Measurements from ENCODE around the gene SLC26A3. TPM values are rescaled to one million over a fixed set of nuclear protein-coding genes. Genes with fewer than 3 reads are reported as not detected.

SLC26A3 gene
- total and polyA plus RNA-seq, 2 donors (not counting 1 experiment from before 2014, with no cell fraction given) = not detected

DNA sequence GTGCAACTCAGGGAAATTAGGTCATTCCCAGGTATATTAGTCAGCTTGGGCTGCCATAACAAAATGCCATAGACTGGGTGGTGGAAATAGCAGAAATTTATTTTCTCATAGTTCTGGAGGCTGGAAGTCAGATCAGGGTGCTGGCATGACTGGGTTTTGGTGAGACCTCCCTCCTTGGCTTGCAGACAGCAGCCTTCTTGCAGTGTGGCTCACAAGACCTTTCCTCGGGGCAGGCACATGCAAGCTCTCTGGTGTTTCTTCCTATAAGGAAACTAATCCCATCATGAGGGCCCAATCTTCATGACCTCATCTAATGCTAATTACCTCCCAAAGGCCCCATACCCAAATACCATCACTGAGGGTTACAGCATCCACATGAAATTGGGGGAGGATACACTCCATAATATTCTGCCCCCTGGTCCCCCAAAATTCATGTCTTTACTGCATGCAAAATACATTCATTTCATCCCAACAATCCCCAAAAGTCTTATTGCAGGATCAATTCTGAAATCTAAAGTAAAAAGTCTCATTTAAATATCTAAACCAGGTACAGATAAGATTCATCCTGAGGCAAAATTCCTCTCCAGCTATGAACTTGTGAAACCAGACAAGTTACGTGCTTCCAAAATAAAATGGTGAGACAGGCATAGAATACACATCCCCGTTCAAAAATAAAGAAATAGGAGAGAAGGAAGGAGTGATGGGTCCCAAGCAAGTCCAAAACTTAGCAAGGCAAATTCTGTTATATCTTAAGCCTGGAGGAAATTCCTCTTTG lies 76.5 kb downstream of the SLC26A3 start:
- no peaks in the 10 kb centered on the region for H4K20me1 ChIP-seq (ENCODE audit: control insufficient read depth, extremely low read depth, insufficient read depth, low read length)
- TF ChIP-seq EZH2 (IDR thresholded peaks at IDR 0.05; ENCODE audit: low read length, missing control alignments) = no peak
- TF ChIP-seq CTCF (conservative IDR thresholded peaks at IDR 0.05 in 1 of 2, IDR thresholded peaks at IDR 0.05 in 1 of 2; ENCODE audit: low read depth in 1 of 2, low read length in 2 of 2) = no peak
- DNase-seq (ENCODE audit: low read depth in 2 of 2) = no peak
- H3K36me3 ChIP-seq (ENCODE audit: control insufficient read depth, insufficient read depth, low read length) = no peaks in the 10 kb centered on the region
- H2AFZ ChIP-seq (ENCODE audit: low read length) = no peak overlapping the region
- no peaks in the 10 kb centered on the region for H3K9me3 ChIP-seq (ENCODE audit: control insufficient read depth, insufficient read depth, low read depth, low read length)
- no peak overlapping the region for H3K27ac ChIP-seq (ENCODE audit: insufficient read depth, low read length)
- peaks cover 5% of the 10 kb centered on the region for H3K27me3 ChIP-seq (ENCODE audit: control insufficient read depth, insufficient read depth, low read length)
- H3K4me3 ChIP-seq (replicated peaks in 1 of 4; ENCODE audit: control extremely low read depth in 1 of 4, insufficient read depth in 1 of 4, low read depth in 3 of 4, low read length in 4 of 4) = no peak overlapping the region
- no peak overlapping the region for H3K4me2 ChIP-seq (ENCODE audit: extremely low read depth, insufficient read depth, low read length)
- H3K4me1 ChIP-seq (ENCODE audit: control insufficient read depth, extremely low read depth, insufficient read depth, low read length) = no peaks in the 10 kb centered on the region
- no peak overlapping the region for H3K9ac ChIP-seq (ENCODE audit: insufficient read depth, low read length)
- no peaks in the 10 kb centered on the region for H3K79me2 ChIP-seq (ENCODE audit: control insufficient read depth, insufficient read depth, low read length)

DNA sequence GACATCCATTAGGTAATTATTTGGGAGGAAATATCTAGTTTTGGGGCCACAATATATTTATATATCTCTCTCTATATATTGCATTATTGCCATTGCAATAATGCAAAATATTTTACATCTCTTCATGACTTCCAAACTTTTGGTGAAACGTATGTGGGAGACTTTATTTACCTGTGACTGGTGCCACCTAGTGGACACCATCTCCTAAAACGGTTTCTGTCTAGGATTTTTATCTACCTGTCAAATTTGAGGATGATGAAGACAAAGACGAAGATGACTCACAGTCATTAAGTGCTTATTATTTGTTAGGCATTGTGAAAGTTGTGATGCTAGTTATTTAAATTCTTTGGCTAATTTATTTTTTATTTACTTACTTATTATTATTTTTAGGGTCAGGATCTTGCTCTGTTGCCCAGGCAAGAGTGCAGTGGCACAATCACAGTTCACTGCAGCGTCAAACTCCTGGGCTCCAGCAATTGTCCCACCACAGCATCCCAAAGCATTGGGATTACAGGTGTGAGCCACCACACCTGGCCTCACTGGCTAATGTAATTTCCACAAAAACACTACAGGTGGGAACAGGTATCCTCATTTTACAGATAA lies 77.8 kb downstream of the SLC26A3 start:
- Histone ChIP-seq H4K20me1 (ENCODE audit: control insufficient read depth, extremely low read depth, insufficient read depth, low read length) (no peaks in the 10 kb centered on the region), H3K9ac (ENCODE audit: insufficient read depth, low read length) (no peak overlapping the region), H2AFZ (ENCODE audit: low read length) (no peak overlapping the region), H3K27me3 (ENCODE audit: control insufficient read depth, insufficient read depth, low read length) (peaks cover 5% of the 10 kb centered on the region), H3K4me3 (replicated peaks in 1 of 4; ENCODE audit: control extremely low read depth in 1 of 4, insufficient read depth in 1 of 4, low read depth in 3 of 4, low read length in 4 of 4) (no peak overlapping the region), H3K27ac (ENCODE audit: insufficient read depth, low read length) (no peak overlapping the region), H3K79me2 (ENCODE audit: control insufficient read depth, insufficient read depth, low read length) (no peaks in the 10 kb centered on the region), H3K4me1 (ENCODE audit: control insufficient read depth, extremely low read depth, insufficient read depth, low read length) (no peaks in the 10 kb centered on the region), H3K9me3 (ENCODE audit: control insufficient read depth, insufficient read depth, low read depth, low read length) (no peaks in the 10 kb centered on the region), H3K4me2 (ENCODE audit: extremely low read depth, insufficient read depth, low read length) (no peak overlapping the region), H3K36me3 (ENCODE audit: control insufficient read depth, insufficient read depth, low read length) (no peaks in the 10 kb centered on the region)
- peak; percentile 63 to 76 for DNase-seq (ENCODE audit: low read depth in 2 of 2)
- TF ChIP-seq EZH2 (IDR thresholded peaks at IDR 0.05; ENCODE audit: low read length, missing control alignments) (no peak), CTCF (conservative IDR thresholded peaks at IDR 0.05 in 1 of 2, IDR thresholded peaks at IDR 0.05 in 1 of 2; ENCODE audit: low read depth in 1 of 2, low read length in 2 of 2) (peak; percentile 62)

GRCh38 chr7:107723255-107723654 lies 79.8 kb downstream of the SLC26A3 start:
- Histone ChIP-seq H3K4me1 (ENCODE audit: control insufficient read depth, extremely low read depth, insufficient read depth, low read length) (no peaks in the 10 kb centered on the region), H3K9me3 (ENCODE audit: control insufficient read depth, insufficient read depth, low read depth, low read length) (no peaks in the 10 kb centered on the region), H3K4me3 (replicated peaks in 1 of 4; ENCODE audit: control extremely low read depth in 1 of 4, insufficient read depth in 1 of 4, low read depth in 3 of 4, low read length in 4 of 4) (no peak overlapping the region), H3K27ac (ENCODE audit: insufficient read depth, low read length) (no peak overlapping the region), H3K36me3 (ENCODE audit: control insufficient read depth, insufficient read depth, low read length) (no peaks in the 10 kb centered on the region), H3K4me2 (ENCODE audit: extremely low read depth, insufficient read depth, low read length) (no peak overlapping the region), H2AFZ (ENCODE audit: low read length) (no peak overlapping the region), H3K9ac (ENCODE audit: insufficient read depth, low read length) (no peak overlapping the region), H3K27me3 (ENCODE audit: control insufficient read depth, insufficient read depth, low read length) (peaks cover 3% of the 10 kb centered on the region), H4K20me1 (ENCODE audit: control insufficient read depth, extremely low read depth, insufficient read depth, low read length) (no peaks in the 10 kb centered on the region), H3K79me2 (ENCODE audit: control insufficient read depth, insufficient read depth, low read length) (no peaks in the 10 kb centered on the region)
- DNase-seq (ENCODE audit: low read depth in 2 of 2) = peak in 1 of 2 donors; percentile 17
- TF ChIP-seq CTCF (conservative IDR thresholded peaks at IDR 0.05 in 1 of 2, IDR thresholded peaks at IDR 0.05 in 1 of 2; ENCODE audit: low read depth in 1 of 2, low read length in 2 of 2) = no peak
- TF ChIP-seq EZH2 (IDR thresholded peaks at IDR 0.05; ENCODE audit: low read length, missing control alignments) = no peak
